Measurements from ENCODE around the gene TTC27.
"Not testable (repeated sequence)": the region's sequence is repeated elsewhere in the genome, so short reads cannot be mapped to it uniquely, and the experiment has no call there.

The TTC27 gene

DNA sequence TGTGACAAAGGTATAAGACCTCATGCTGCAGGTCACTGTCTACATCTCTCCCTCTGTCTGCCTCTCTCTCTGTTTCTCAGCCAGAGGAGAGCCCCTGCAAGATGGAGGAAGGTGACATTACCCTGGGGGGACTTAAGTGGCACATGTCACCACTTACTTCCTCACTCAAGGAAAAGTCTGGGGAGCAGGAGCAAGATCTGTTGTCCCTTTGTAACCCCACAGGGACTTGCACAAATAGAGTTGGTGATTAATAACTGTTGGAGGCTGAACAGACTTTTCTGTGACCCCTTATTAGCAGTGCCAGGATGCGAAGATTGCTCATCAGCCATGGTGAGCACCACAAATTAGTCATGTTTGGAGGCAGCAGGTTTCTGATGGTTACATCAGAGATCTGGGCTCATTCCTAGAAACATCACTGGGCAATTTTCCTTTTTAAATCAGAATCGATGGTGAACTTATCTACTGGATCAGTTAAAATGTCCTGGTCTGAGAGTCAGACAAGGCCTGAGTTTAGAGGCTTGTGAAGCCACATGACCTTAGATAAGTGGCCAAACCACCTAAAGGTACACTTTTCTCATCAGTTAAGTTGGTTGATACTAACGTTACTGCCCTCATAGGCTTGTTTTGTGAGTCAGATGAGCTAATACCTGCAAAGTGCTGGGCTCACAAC, 237.7 kb downstream of the TTC27 start:
- Histone ChIP-seq H3K27me3 (no peaks in the 10 kb centered on the region), H3K4me3 (no peak overlapping the region), H3K27ac (no peak overlapping the region), H4K20me1 (no peaks in the 10 kb centered on the region), H3K9me3 (replicated peaks in 1 of 11) (no peaks in the 10 kb centered on the region), H3K36me3 (no peaks in the 10 kb centered on the region), H3K9ac (no peak overlapping the region), H3K4me1 (no peaks in the 10 kb centered on the region), H3K4me2 (no peak overlapping the region)
- TF ChIP-seq Cebpa-rat (IDR thresholded peaks at IDR 0.05), result no peak

DNA sequence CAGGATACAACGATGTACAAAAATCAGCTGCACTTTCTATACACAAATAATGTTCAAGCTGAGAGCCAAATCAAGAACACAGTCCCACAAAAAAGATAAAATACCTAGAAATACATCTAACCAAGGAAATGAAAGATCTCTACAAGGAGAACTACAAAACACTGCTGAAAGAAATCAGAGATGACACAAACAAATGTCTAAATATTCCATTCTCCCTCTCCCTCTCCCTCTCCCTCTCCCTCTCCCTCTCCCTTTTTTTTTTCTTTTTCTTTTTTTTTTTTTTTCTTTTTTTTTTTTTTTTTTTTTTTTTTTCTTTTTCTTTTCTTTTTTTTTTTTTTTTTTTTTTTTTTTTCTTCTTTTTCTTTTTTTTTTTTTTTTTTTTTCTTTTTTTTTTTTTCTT, 238.6 kb downstream of the TTC27 start:
- H3K4me3 ChIP-seq; H3K4me1 ChIP-seq; H3K9ac ChIP-seq; H3K4me2 ChIP-seq; H4K20me1 ChIP-seq; H3K36me3 ChIP-seq; H3K27ac ChIP-seq; H3K27me3 ChIP-seq; H3K9me3 ChIP-seq (replicated peaks in 1 of 11): not testable (repeated sequence)

Measured in BLaER1 treated with 17β-estradiol and CSF1 and Interleukin-3, amounts not matched to agents 10 nM and 100 nM (cell line).